Trophoblast cell (in vitro differentiated cells and primary cell): Measurements from ENCODE around the gene RASGRF1.
"Not testable (repeated sequence)": the region's sequence is repeated elsewhere in the genome, so short reads cannot be mapped to it uniquely, and the experiment has no call there.

ENCODE experiments used
- DNase-seq, 2 donors: peaks; one replicate each; pipeline ENCODE4 v3.0.0-alpha.2; 2016
- H2AFZ ChIP-seq: 2 replicates; pipeline ENCODE4 v1.6.1; 2013; ENCODE audit warnings: low read length, moderate library complexity, mild to moderate bottlenecking; ENCODE audit not compliant: insufficient read depth, poor library complexity
- H2AK5ac ChIP-seq: 2 replicates; pipeline ENCODE4 v1.6.1; 2013; ENCODE audit warnings: mild to moderate bottlenecking, low read length
- H2BK120ac ChIP-seq: 2 replicates; pipeline ENCODE4 v1.6.1; 2013; ENCODE audit warnings: low read length, mild to moderate bottlenecking, moderate library complexity; ENCODE audit not compliant: insufficient read depth, poor library complexity
- H2BK12ac ChIP-seq: 2 replicates; pipeline ENCODE4 v1.6.1; 2013; ENCODE audit warnings: mild to moderate bottlenecking, low read length, moderate library complexity
- H2BK5ac ChIP-seq: 2 replicates; pipeline ENCODE4 v1.6.1; 2013; ENCODE audit warnings: low read length, low read depth, moderate library complexity, mild to moderate bottlenecking; ENCODE audit not compliant: poor library complexity
- H3K14ac ChIP-seq: 2 replicates; pipeline ENCODE4 v1.6.1; 2013; ENCODE audit warnings: mild to moderate bottlenecking, low read length
- H3K18ac ChIP-seq: 2 replicates; pipeline ENCODE4 v1.6.1; 2013; ENCODE audit warnings: mild to moderate bottlenecking, low read length
- H3K23ac ChIP-seq: 2 replicates; pipeline ENCODE4 v1.6.1; 2013; ENCODE audit warnings: low read length
- H3K27ac ChIP-seq: 2 replicates; pipeline ENCODE4 v1.5.1; 2013; ENCODE audit warnings: low read depth, mild to moderate bottlenecking, inconsistent platforms, low read length, moderate library complexity
- H3K27me3 ChIP-seq: 2 replicates; pipeline ENCODE4 v1.6.1; 2013; ENCODE audit warnings: inconsistent platforms, mild to moderate bottlenecking, low read length, moderate library complexity; ENCODE audit not compliant: insufficient read depth
- H3K36me3 ChIP-seq, 2 experiments: 1 replicate in 1 of 2; 2 replicates in 1 of 2; pipeline ENCODE4 v1.6.1; 2013; ENCODE audit warnings: low read length in 2 of 2, mild to moderate bottlenecking in 2 of 2, moderate library complexity in 1 of 2; ENCODE audit not compliant: insufficient read depth in 2 of 2, control insufficient read depth in 1 of 2
- H3K4ac ChIP-seq: 2 replicates; pipeline ENCODE4 v1.6.1; 2013; ENCODE audit warnings: low read depth, mild to moderate bottlenecking, low read length, moderate library complexity
- H3K4me1 ChIP-seq, 2 experiments: 1 replicate in 1 of 2; 2 replicates in 1 of 2; pipeline ENCODE4 v1.6.1; 2013; ENCODE audit warnings: low read length in 2 of 2, mild to moderate bottlenecking in 2 of 2, moderate library complexity in 1 of 2; ENCODE audit not compliant: insufficient read depth in 2 of 2, control insufficient read depth in 1 of 2
- H3K4me2 ChIP-seq: 2 replicates; pipeline ENCODE4 v1.6.1; 2013; ENCODE audit warnings: inconsistent platforms, mild to moderate bottlenecking, low read length, moderate library complexity
- H3K4me3 ChIP-seq: 2 replicates; pipeline ENCODE4 v1.5.1; 2013; ENCODE audit warnings: mild to moderate bottlenecking, low read depth, low read length, inconsistent platforms
- H3K79me1 ChIP-seq: one replicate; pipeline ENCODE4 v1.6.1; 2013; ENCODE audit warnings: low read length
- H3K79me2 ChIP-seq: 2 replicates; pipeline ENCODE4 v1.6.1; 2013; ENCODE audit warnings: low read length, mild to moderate bottlenecking; ENCODE audit not compliant: control insufficient read depth, insufficient read depth, poor library complexity
- H3K9ac ChIP-seq: 2 replicates; pipeline ENCODE4 v1.6.1; 2013; ENCODE audit warnings: mild to moderate bottlenecking, low read length
- H3K9me3 ChIP-seq: 2 replicates; pipeline ENCODE4 v1.6.1; 2013; ENCODE audit warnings: low read depth, mild to moderate bottlenecking, control low read depth, inconsistent platforms, low read length; ENCODE audit not compliant: insufficient read depth
- H4K12ac ChIP-seq: 2 replicates; pipeline ENCODE4 v1.6.1; 2013; ENCODE audit warnings: low read depth, mild to moderate bottlenecking, low read length, moderate library complexity
- H4K8ac ChIP-seq: 2 replicates; pipeline ENCODE4 v1.6.1; 2013; ENCODE audit warnings: low read depth, mild to moderate bottlenecking, low read length, moderate library complexity
- H4K91ac ChIP-seq: one replicate; pipeline ENCODE4 v1.6.1; 2013; ENCODE audit warnings: low read depth, mild to moderate bottlenecking, low read length, moderate library complexity
- WGBS: extraction: QIAGEN DNeasy Blood & Tissue Kit; methylation state at CpG from one replicate; pipeline ENCODE4 v1.1.7; 2013; ENCODE audit warnings: missing lambda C conversion rate; ENCODE audit not compliant: insufficient read length, insufficient coverage; ENCODE audit errors: extremely low coverage; 5-methylcytosine and 5-hydroxymethylcytosine counted together

RASGRF1 gene

DNA sequence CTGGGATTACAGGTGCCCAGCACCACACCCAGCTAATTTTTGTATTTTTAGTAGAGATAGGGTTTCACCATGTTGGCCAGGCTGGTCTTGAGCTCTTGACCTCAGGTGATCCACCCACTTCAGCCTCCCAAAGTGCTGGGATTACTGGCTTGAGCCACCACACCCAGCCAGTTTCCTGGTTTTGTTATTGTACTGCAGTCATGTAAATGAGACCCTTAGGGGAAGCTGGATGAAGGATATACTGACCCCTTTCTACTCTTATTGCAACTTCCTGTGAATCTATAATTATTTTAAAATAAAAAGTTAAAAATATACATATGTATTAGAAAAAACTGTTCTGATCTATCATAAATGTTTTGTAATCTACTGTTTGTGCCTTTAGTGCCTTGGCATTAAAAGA is 20.8 kb upstream of the RASGRF1 start:
- not testable (repeated sequence) for H3K4me2 ChIP-seq, H4K12ac ChIP-seq, H3K4me1 ChIP-seq, H3K23ac ChIP-seq, H3K36me3 ChIP-seq, H3K4ac ChIP-seq, H3K4me3 ChIP-seq, DNase-seq, H3K14ac ChIP-seq, H3K79me2 ChIP-seq, H3K9ac ChIP-seq, H2BK5ac ChIP-seq, H3K79me1 ChIP-seq, H2BK12ac ChIP-seq, H4K8ac ChIP-seq, H3K9me3 ChIP-seq, H3K27ac ChIP-seq, H2BK120ac ChIP-seq, H2AFZ ChIP-seq, H4K91ac ChIP-seq, H3K27me3 ChIP-seq, H3K18ac ChIP-seq, H2AK5ac ChIP-seq

DNA sequence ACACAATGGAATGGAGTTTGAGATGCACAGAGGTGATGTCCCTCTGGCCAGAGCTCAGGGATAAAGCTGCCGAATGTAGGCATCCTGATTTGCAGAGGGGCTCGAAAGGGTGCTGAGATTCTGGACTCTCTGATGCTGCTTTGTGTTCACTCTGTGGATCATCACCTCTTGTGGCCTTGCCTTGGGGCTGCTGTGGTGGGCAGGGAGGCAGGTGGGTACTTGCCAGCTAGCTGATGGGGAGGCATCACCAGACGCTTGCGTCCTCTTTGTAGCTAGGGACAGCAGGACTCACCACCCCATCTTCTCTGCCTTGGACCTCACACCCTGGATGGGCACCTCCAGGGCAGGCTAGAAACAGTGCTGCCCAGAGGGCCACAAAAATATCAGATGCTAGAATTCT is 14.6 kb upstream of the RASGRF1 start:
- Histone ChIP-seq H3K4me2 (no peak overlapping the region), H3K18ac (no peak overlapping the region), H2AFZ (no peak overlapping the region), H3K9me3 (no peaks in the 10 kb centered on the region), H4K8ac (no peak overlapping the region), H3K27ac (no peak overlapping the region), H3K4ac (no peak overlapping the region), H3K14ac (no peak overlapping the region), H3K27me3 (no peaks in the 10 kb centered on the region), H3K4me1 (peaks cover 0 to 2% of the 10 kb centered on the region in 2 experiments), H3K36me3 (no peaks in the 10 kb centered on the region), H2BK120ac (no peak overlapping the region), H3K79me1 (no peaks in the 10 kb centered on the region), H3K9ac (no peak overlapping the region), H4K91ac (no peak overlapping the region), H2BK12ac (no peak overlapping the region), H2AK5ac (no peak overlapping the region), H2BK5ac (no peak overlapping the region), H4K12ac (no peak overlapping the region), H3K23ac (no peak overlapping the region), H3K79me2 (no peaks in the 10 kb centered on the region), H3K4me3 (no peak overlapping the region)
- no peak for DNase-seq
- no CpG with 5 or more reads among the region's 4 CpGs for WGBS

DNA sequence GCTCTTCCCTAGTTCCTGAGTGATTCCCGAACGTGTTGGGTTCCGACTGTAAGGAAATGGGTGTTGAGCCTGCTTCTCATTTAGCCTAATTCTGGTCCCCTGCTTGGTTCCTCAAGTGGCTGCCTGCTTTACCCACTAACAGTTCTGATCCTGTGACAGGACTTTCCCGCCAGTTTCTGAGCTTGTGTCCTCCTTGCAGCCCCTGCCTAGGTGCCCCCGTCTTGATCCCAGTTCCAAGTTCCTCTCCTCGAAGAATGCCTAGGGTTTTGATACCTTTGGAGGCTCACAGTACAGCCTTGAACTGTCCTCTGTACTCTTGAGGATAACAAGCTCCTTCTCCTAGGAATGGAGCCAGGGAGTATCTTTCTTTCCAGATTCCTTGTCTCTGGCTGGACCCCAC is 12.0 kb upstream of the RASGRF1 start:
- Histone ChIP-seq H3K36me3 (no peaks in the 10 kb centered on the region), H2BK120ac (no peak overlapping the region), H3K4ac (no peak overlapping the region), H2AK5ac (no peak overlapping the region), H3K27me3 (no peaks in the 10 kb centered on the region), H4K8ac (no peak overlapping the region), H2AFZ (no peak overlapping the region), H3K18ac (no peak overlapping the region), H3K9ac (no peak overlapping the region), H2BK12ac (no peak overlapping the region), H3K79me2 (no peaks in the 10 kb centered on the region), H4K12ac (no peak overlapping the region), H3K79me1 (no peaks in the 10 kb centered on the region), H2BK5ac (no peak overlapping the region), H3K23ac (no peak overlapping the region), H3K4me3 (no peak overlapping the region), H3K27ac (no peak overlapping the region), H3K4me1 (peaks cover 0 to 2% of the 10 kb centered on the region in 2 experiments), H3K4me2 (no peak overlapping the region), H3K14ac (no peak overlapping the region), H4K91ac (no peak overlapping the region), H3K9me3 (no peaks in the 10 kb centered on the region)
- no peak for DNase-seq
- WGBS = no CpG with 5 or more reads among the region's 6 CpGs

DNA sequence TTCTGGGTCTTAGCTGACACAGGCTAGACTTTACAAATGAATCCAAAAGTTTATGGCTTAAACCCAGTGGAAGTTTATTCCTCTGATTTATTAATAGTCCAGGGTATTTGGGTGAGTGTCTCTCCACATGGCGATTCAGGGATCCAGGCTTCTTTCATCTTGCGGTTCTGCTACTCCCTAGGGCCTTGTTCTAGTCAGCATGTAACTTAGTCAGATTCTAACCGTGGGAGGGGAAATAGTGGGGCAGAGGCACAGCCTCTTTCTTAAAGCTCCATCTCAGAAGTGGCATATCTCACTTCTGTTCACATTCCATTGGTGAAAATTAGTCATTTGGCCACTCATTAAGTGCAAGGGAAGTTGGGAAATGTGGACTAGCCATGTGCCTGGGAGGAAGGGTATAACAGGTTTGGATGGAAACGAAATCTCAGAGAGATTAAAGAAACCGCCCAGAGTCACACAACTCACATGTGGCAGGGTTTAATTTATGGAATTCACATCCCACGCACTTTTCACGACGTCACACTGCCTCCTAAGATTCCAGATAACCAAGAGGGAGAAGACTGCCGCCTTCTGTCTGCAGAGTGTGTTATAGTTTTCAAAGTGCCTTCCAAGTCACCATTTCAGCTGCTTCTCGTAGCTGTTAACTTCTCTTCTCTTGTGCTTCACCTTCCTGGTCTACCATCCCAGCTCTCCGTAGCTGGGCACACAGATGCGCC is 11.4 kb upstream of the RASGRF1 start:
- Histone ChIP-seq H3K4me3 (no peak overlapping the region), H2AFZ (no peak overlapping the region), H3K4ac (no peak overlapping the region), H3K23ac (no peak overlapping the region), H4K8ac (no peak overlapping the region), H3K27me3 (no peaks in the 10 kb centered on the region), H2BK12ac (no peak overlapping the region), H2BK5ac (no peak overlapping the region), H2AK5ac (no peak overlapping the region), H2BK120ac (no peak overlapping the region), H4K12ac (no peak overlapping the region), H3K9ac (no peak overlapping the region), H3K18ac (no peak overlapping the region), H3K36me3 (no peaks in the 10 kb centered on the region), H3K4me1 (no peaks in the 10 kb centered on the region), H4K91ac (no peak overlapping the region), H3K4me2 (no peak overlapping the region), H3K14ac (no peak overlapping the region), H3K9me3 (no peaks in the 10 kb centered on the region), H3K79me1 (no peaks in the 10 kb centered on the region), H3K79me2 (no peaks in the 10 kb centered on the region), H3K27ac (no peak overlapping the region)
- peak in 1 of 2 donors; percentile 25 for DNase-seq
- WGBS = no CpG with 5 or more reads among the region's 12 CpGs
